Right cardiac atrium (tissue), 5 donors: Measurements from ENCODE around the gene HIPK3. TPM values are rescaled to one million over a fixed set of nuclear protein-coding genes. Genes with fewer than 3 reads are reported as not detected.

Experiments used
- ATAC-seq, 2 donors: fragments of 200-7000 bp; cut with Tn5 transposase; one replicate each; pipeline versions ENCODE4 v1.8.0 to v1.9.1; 2020; ENCODE audit warnings: moderate library complexity in 2 of 2, mild to moderate bottlenecking in 1 of 2
- DNase-seq, 3 donors: peaks; one replicate each; pipeline ENCODE4 v3.0.0-alpha.2; 2020
- H3K27ac ChIP-seq: one replicate; pipeline ENCODE4 v1.5.1; 2013; ENCODE audit warnings: mild to moderate bottlenecking, low read length, control low read depth, moderate library complexity
- H3K27me3 ChIP-seq: one replicate; pipeline ENCODE4 v1.6.1; 2013; ENCODE audit not compliant: control insufficient read depth, insufficient read depth
- H3K4me1 ChIP-seq: one replicate; pipeline ENCODE4 v1.6.1; 2013; ENCODE audit warnings: low read length; ENCODE audit not compliant: control insufficient read depth, insufficient read depth
- H3K4me3 ChIP-seq: one replicate; pipeline ENCODE4 v1.5.1; 2013; ENCODE audit warnings: low read length, control low read depth
- H3K9me3 ChIP-seq: one replicate; pipeline ENCODE4 v1.6.1; 2013; ENCODE audit warnings: low read length; ENCODE audit not compliant: control insufficient read depth
- WGBS: extraction: QIAGEN DNeasy Blood & Tissue Kit; methylation state at CpG from one replicate; pipeline ENCODE4 v1.1.7; 2013; 5-methylcytosine and 5-hydroxymethylcytosine counted together
- intact Hi-C, 4 donors: fragments of 100-400 bp; cut with DNase I; formaldehyde crosslinking; loops; one replicate each; pipeline versions ENCODE4 v1.11.0 to v1.14.0; 2022 to 2023
- polyA plus RNA-seq: library from polyadenylated mRNA; stranded (reverse); fragments of 200-250 nt; gene quantifications from one replicate; pipeline ENCODE4 v1.2.3, GENCODE V29; 2013
- total RNA-seq, 4 donors: library from RNA; stranded (reverse); fragmentation: NEBNext Ultra II Directional; extraction: Animal tissue kit (Norgen Biotek cat#: 25700); gene quantifications; one replicate each; pipeline ENCODE4 v1.2.1, GENCODE V29; 2021
- donor health status: healthy with polysubstance abuse.
- donor health status: DM: no; HTN: yes; CAD: no.
- donor health status: DM: no; HTN: no; CAD: no.
- donor health status: DM: no; HTN: yes; CAD: no; lungs with severe emphysema.
- donor health status: DM: yes; HTN: yes; CAD: no.

Gene HIPK3
- total and polyA plus RNA-seq, 5 donors, result 32.0 to 272 (median 229) TPM

- WGBS, result 93% methylated on average over 2 of the region's 2 CpGs
- ATAC-seq (no peak), DNase-seq (no peak)
- intact Hi-C loops, result no loop called here
- H3K4me3 ChIP-seq, result no peak overlapping the region
- no peaks in the 10 kb centered on the region for H3K27me3 ChIP-seq
- H3K27ac ChIP-seq, result no peak overlapping the region
- H3K4me1 ChIP-seq, result no peaks in the 10 kb centered on the region
- no peaks in the 10 kb centered on the region for H3K9me3 ChIP-seq
Measured at GRCh38 chr11:33391893-33392251, 134.7 kb downstream of the HIPK3 start.

GRCh38 chr11:33394431-33395109 is 137.4 kb downstream of the HIPK3 start:
- Histone ChIP-seq H3K4me3 (no peak overlapping the region), H3K9me3 (no peaks in the 10 kb centered on the region), H3K27me3 (no peaks in the 10 kb centered on the region), H3K27ac (no peak overlapping the region), H3K4me1 (no peaks in the 10 kb centered on the region)
- WGBS, result 76% methylated on average over 6 of the region's 6 CpGs
- no peak for ATAC-seq
- intact Hi-C loops, result no loop called here
- no peak for DNase-seq

DNA sequence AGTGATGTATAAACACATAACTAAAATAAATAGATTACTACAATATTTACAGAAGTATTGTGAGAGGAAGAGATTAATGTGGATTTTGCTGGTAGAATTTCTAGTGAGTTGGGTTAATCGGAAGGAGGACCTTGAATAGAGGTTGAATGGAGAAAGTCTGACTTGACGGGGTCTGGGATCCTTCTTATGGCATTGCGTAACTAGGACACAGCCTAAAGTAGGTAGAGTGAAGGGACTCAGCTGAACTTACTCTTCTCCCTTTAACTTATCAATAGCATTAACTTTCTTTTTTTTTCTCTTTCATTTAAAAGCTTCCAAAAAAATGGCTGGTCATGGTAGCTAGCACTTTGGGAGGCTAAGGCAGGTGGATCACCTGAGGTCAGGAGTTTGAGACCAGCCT is 139.2 kb downstream of the HIPK3 start:
- ATAC-seq (no peak), DNase-seq (no peak)
- intact Hi-C loops, result no loop called here
- H3K4me3 ChIP-seq, result no peak overlapping the region
- no peaks in the 10 kb centered on the region for H3K4me1 ChIP-seq
- H3K27ac ChIP-seq, result no peak overlapping the region
- no peaks in the 10 kb centered on the region for H3K9me3 ChIP-seq
- 91% methylated on average over 3 of the region's 3 CpGs for WGBS
- no peaks in the 10 kb centered on the region for H3K27me3 ChIP-seq

DNA sequence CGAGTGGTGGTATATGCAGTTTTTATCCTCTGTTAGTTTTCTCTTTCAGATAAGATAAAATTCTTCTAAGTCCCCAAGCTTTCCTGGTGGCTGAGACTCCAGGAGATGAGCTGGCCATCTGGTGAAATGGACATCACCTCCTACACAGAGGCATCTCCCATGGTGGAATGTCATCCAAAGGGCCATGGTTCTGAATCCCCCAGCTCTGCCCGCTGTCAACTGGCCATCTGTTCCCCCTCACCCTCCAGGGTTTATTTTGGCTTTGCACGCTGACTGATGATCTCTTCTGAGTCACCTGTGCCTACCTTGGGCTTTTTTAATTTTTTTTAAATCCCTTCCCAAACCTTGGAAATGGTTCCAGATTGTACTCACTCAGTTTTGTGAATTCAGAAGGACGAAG is 142.2 kb downstream of the HIPK3 start:
- no peak overlapping the region for H3K4me3 ChIP-seq
- H3K9me3 ChIP-seq, result no peaks in the 10 kb centered on the region
- no peaks in the 10 kb centered on the region for H3K27me3 ChIP-seq
- WGBS, result 80% methylated on average over 4 of the region's 4 CpGs
- no peak for ATAC-seq
- H3K27ac ChIP-seq, result no peak overlapping the region
- no peak for DNase-seq
- intact Hi-C loops, result no loop called here
- no peaks in the 10 kb centered on the region for H3K4me1 ChIP-seq

DNA sequence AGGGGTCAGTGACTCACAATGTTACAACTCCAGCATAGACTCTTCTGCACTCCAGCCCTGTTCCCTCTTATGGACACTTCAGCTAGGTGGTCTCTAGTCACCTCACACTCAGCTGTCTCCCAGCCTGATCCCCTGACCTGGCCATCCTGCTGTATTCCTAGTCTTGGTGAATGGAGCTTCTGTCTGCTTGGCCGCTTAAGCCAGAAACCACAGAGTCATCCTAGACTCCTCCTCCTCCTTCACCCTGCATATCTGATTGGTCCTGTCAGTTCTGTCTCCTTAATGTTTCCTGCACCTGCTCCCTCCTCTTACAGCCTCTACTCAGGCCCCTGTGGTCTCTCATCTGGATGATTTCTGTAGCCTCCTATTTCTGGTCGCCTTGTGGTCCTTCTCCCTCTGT is 144.9 kb downstream of the HIPK3 start:
- ATAC-seq (no peak), DNase-seq (no peak)
- H3K4me3 ChIP-seq, result no peak overlapping the region
- H3K27me3 ChIP-seq, result no peaks in the 10 kb centered on the region
- no peak overlapping the region for H3K27ac ChIP-seq
- 84% methylated on average over 2 of the region's 2 CpGs for WGBS
- H3K9me3 ChIP-seq, result no peaks in the 10 kb centered on the region
- intact Hi-C loops, result no loop called here
- H3K4me1 ChIP-seq, result no peaks in the 10 kb centered on the region

DNA sequence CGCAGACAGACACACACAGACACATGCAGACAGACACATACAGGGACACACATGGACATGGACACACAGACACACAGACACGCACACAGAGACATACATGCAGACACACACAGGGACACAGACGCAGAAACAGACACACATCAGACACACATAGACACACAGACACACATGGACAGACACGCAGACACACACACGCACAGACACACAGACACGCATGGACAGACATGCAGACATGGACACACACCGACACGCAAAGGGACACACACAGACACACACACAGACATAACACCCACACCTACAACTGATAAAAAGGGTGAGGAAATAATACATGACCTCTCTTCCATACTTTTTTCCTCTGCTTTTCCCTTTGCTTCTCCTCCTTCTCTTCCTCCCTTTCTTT is 146.2 kb downstream of the HIPK3 start:
- H3K9me3 ChIP-seq, result no peaks in the 10 kb centered on the region
- no peak for ATAC-seq

GRCh38 chr11:33405834-33406602 is 148.8 kb downstream of the HIPK3 start:
- DNase-seq (no peak), ATAC-seq (no peak)
- intact Hi-C loops, result no loop called here
- no peaks in the 10 kb centered on the region for H3K9me3 ChIP-seq
- H3K27me3 ChIP-seq, result no peaks in the 10 kb centered on the region
- H3K4me1 ChIP-seq, result no peaks in the 10 kb centered on the region
- H3K4me3 ChIP-seq, result no peak overlapping the region
- WGBS, result 90% methylated on average over 13 of the region's 13 CpGs
- no peak overlapping the region for H3K27ac ChIP-seq

More for the DNA sequence above, 146.2 kb downstream of the HIPK3 start:
- no peaks in the 10 kb centered on the region for H3K4me1 ChIP-seq
- H3K27ac ChIP-seq, result no peak overlapping the region
- DNase-seq, result no peak
- intact Hi-C loops, result no loop called here
- H3K4me3 ChIP-seq, result no peak overlapping the region
- H3K27me3 ChIP-seq, result no peaks in the 10 kb centered on the region
- WGBS, result 96% methylated on average over 8 of the region's 8 CpGs

Other genes with a start within 250 kb of the HIPK3 start
- gene DEPDC7, start 241.5 kb upstream of the HIPK3 start, total RNA-seq, result 1 to 10 TPM in 2 of 4 donors, under 1 TPM in 2; 0.62 to 1.1 (median 1.0) TPM
- 0.75 TPM for gene DEPDC7, start 241.5 kb upstream of the HIPK3 start, polyA plus RNA-seq
- gene TCP11L1, start 217.8 kb upstream of the HIPK3 start, total RNA-seq, result 1 to 10 TPM; 8.2 to 9.8 (median 8.8) TPM
- 4.3 TPM for gene TCP11L1, start 217.8 kb upstream of the HIPK3 start, polyA plus RNA-seq
- gene CSTF3, start 95.9 kb upstream of the HIPK3 start, total RNA-seq, result 10 to 100 TPM; 11.2 to 18.2 (median 13.2) TPM
- gene CSTF3, start 95.9 kb upstream of the HIPK3 start, polyA plus RNA-seq, result 14.6 TPM
- gene KIAA1549L, start 118.7 kb downstream of the HIPK3 start, total RNA-seq, result under 1 TPM; 0.21 to 0.39 (median 0.24) TPM
- 0.07 TPM for gene KIAA1549L, start 118.7 kb downstream of the HIPK3 start, polyA plus RNA-seq